ENCODE results near the gene GP1BA.

The GP1BA gene

DNA sequence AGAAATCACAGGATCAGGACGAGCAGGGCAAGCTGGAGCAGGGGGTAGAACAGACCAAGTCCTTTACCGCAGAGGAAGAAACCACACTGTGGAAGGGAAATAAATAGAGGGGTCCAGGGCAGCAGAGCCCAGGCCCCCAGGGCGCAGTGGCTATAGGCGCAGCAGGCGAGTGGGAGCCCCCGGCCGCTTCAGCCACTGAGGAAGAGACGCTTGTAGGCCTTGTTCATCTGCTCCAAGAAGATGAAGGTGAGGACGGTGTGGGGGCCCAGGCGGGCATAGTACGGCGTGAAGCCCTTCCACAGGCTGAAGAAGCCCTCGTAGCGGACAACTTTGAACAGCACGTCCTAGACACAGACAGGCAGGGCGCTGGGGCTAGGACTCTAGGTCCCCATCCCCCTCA lies 5.5 kb downstream of the GP1BA start:
- DNase-seq (ENCODE audit: low read depth in 4 of 4, low spot score in 1 of 4), result no peak

DNA sequence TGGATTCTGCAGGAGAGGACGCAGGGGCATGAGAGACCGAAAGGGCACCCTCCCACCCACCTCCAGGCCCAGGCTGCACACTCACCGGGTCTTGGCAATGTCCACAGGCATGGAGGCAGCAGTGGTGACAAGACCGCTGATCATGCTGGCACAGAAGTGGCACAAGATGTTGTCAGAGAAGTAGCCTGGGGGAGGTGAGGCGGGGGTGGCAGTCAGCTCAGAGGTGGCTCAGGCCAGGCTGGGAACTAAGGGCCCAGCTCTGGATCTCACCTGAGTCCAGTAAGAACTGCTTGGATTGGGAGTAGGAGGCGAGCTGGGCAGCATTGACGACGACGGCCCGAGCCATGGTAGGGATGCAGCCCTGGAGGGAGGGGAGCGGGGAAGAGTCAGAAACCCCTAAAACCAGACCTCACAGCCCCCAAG lies 6.0 kb downstream of the GP1BA start:
- DNase-seq (ENCODE audit: low read depth in 4 of 4, low spot score in 1 of 4), result no peak

DNA sequence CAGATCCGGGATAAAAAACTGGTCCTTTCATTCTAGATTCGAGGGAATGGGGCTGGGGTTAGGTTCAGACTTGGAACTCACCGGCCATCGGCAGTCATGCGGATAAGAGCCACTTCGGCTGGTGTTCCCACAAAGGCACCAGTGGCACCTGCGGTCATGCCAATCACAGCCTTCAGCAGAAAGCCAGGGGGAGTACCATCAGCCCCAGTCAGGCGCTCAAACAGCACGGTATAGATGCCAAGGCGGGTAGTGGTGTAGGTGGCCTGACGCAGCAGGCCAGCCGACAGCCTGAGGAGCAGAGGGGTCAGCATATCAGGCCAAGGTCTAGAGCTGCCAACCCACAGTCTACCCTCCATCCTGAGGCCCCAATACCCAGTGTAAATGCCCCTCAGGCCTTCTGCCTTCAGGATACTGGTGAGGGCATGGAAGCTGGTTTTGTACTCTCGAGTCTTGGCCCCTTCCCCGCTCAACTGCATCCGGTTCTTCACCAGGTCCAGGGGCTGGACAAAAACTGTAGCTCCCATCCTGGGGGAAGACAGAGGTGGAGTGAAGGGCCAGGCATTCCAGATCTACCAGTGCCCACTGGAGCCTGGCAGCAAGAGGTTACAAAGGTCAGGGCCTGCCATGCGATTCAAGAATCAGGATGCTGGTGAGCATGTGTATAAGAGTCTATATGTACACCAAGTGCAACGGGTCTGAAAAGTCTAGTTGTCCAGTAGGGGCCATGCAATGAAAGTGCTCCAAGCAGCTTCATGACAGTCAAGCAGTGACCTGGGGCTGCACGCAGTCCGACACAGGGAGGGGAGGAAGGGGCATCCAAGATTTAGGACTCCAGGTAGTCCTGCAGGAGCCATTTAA lies 6.8 kb downstream of the GP1BA start:
- no peak for DNase-seq (ENCODE audit: low read depth in 4 of 4, low spot score in 1 of 4)

DNA sequence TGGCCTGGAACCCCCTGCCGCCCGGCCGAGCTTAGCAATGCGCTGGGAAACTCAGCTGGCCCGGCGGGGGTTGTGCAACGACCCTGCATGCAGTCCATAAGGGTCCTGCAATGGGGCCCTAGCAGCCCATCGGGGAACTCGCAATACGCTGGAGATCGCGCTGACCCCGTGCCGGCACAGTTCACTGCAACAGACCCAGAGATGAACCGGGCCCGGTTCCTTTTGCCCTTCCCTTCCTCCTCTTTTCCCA lies 7.4 kb downstream of the GP1BA start:
- no peak for DNase-seq (ENCODE audit: low read depth in 4 of 4, low spot score in 1 of 4)

DNA sequence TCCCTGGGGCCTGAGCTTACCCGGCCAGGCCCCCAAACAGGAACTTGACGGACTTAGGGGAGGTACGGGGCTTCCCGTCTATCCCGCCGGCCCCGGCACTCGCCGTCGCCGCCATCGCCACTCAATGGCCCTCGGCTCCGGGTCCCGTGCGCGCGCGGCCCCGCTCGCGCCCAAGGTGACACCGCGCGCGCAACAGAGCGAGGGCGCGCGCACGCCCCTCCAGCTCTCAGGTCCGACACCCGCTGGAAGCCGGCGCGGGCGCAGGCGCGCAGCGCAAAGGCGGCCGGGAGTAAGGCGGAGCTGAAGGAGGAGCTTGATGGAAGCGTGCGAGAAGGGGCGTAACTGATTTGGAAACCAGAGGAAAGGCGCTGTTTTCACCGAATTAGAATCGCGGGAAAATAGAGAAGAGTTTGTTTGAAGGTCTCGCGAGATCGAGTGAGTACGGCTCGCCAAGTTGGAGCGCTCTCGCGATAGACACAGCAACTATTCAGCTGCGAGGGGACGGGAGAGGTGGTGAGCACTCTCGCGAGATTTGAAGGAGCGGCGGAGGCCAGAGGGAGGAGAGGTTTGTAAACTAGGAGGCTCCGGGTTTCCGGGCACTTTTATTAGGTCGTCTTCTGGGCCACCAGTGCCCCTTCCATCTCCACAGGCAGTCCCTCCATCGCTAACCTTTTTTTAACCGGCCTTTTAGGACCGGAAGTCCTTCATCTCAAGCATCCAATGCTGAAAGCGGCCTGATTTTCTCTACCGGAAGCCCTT lies 7.9 kb downstream of the GP1BA start, which contains the start of the genes RNF167 and SLC25A11:
Gene RNF167, plus strand, starts transcription at position 473 of the 759 bp plus-strand sequence. CDS start 642 bp downstream, outside the sequence.
Gene SLC25A11, minus strand, starts transcription at position 251 of the 759 bp plus-strand sequence. Its CDS starts 136 bp downstream, at position 115.
- DNase-seq (ENCODE audit: low read depth in 4 of 4, low spot score in 1 of 4), result peak; percentile 84 to 92 (median 88)

DNA sequence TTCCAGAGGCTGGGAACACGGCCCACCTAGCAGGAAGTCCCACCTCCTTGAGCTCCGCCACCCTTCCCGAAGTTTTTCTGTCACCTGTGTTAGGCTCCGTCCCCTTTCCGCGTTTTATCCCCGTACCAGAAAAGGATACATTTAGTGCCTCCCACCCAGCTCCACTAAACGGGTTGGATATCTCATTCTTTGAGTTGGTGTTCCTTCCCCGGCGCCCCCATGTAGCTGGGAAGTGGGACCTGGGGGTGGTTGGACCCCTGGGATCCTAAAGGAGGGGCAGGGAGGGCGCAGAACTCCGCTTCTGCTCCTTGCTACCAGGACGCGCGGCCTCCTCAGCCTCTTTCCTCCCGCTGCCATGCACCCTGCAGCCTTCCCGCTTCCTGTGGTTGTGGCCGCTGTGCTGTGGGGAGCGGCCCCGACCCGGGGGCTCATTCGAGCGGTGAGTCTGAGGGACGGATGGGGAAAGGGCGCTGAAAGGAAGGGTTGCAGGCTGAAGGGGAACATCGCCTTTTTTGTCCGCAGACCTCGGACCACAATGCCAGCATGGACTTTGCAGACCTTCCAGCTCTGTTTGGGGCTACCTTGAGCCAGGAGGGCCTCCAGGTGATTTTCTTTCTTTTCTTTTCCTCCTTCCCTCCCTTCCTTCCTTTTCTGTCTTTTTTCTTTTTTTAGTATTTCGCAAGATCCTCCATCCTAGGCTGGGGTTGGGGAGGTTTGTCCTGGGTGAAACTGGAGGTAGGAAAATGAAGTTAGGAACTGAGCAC lies 8.7 kb downstream of the GP1BA start:
- DNase-seq (ENCODE audit: low read depth in 4 of 4, low spot score in 1 of 4), result peak in 1 of 4 experiments; percentile 33

DNA sequence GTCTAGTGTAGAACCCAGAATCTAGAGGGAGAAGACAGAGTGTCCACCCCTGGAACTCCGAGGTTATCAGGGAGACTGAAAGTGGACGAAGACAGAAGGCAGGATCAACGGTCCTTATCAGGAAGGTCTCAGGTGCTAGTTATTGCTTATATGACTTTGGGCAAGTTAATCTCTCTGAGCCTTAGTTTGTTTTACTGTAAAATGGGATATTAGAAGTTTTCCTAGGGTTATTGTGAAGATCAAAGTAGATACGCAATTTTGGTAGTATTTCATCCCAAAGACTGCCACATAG lies 9.2 kb downstream of the GP1BA start:
- no peak for DNase-seq (ENCODE audit: low read depth in 4 of 4, low spot score in 1 of 4)

DNA sequence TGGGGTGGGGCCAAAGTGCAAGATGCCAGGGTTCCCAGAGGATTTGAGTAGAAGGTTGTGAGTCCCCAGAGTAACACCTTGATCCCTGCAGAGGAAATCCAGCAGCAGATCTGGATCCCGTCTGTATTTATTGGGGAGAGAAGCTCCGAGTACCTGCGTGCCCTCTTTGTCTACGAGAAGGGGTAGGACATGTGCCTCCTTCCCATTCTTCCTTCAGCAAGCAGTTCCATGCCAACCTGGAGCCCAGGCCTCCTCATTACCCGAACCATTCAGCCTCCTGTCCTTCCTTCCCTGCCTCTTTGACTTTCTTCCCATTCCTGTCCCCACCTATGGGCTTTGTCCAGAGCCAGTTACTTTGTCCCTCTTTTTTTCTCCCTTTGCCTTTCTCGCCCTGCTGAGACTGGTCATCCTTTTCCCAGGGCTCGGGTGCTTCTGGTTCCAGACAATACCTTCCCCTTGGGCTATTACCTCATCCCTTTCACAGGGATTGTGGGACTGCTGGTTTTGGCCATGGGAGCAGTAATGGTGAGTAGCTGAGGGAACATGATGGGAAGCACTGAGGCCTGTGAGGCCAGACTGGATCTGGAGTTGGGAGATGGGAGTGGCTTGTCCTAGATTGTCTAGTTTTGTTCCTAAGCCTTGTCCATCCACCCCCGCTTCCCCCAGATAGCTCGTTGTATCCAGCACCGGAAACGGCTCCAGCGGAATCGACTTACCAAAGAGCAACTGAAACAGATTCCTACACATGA lies 10.9 kb downstream of the GP1BA start:
- no peak for DNase-seq (ENCODE audit: low read depth in 4 of 4, low spot score in 1 of 4)

DNA sequence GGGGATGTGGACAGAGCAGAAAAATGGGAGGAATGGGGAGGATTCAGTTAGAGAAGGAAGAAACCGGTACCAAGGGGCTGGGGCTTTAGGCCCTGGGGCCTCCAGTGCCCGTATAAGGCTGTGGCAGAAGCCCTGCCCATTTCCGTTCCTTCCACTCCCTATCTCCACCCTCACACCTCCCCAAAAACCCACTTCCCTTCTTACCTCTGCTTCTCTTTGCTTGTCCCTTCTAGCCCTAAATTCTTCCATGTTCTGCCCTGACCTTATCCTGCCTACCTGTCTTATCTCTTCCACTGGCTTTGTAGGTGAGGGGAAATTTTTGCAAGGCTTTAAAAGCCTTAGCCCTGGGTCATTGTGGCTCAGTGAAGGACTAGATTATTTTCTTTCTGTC lies 12.1 kb downstream of the GP1BA start:
- DNase-seq (ENCODE audit: low read depth in 4 of 4, low spot score in 1 of 4), result peak in 1 of 4 experiments; percentile 42

DNA sequence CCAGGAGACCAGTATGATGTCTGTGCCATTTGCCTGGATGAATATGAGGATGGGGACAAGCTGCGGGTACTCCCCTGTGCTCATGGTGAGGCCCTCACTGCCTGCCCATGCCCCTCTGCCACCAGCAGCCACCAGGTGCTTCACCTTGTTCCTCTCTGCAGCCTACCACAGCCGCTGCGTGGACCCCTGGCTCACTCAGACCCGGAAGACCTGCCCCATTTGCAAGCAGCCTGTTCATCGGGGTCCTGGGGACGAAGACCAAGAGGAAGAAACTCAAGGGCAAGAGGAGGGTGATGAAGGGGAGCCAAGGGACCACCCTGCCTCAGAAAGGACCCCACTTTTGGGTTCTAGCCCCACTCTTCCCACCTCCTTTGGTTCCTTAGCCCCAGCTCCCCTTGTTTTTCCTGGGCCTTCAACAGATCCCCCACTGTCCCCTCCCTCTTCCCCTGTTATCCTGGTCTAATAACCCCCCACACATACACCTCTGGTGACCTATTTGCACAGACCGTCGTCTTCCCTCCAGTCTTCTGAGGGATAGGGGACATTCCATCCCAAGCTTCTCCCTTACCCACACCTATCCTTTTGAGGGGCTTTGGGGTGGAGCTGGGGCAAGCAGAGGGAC lies 12.6 kb downstream of the GP1BA start:
- peak in 1 of 4 experiments; percentile 32 for DNase-seq (ENCODE audit: low read depth in 4 of 4, low spot score in 1 of 4)

DNA sequence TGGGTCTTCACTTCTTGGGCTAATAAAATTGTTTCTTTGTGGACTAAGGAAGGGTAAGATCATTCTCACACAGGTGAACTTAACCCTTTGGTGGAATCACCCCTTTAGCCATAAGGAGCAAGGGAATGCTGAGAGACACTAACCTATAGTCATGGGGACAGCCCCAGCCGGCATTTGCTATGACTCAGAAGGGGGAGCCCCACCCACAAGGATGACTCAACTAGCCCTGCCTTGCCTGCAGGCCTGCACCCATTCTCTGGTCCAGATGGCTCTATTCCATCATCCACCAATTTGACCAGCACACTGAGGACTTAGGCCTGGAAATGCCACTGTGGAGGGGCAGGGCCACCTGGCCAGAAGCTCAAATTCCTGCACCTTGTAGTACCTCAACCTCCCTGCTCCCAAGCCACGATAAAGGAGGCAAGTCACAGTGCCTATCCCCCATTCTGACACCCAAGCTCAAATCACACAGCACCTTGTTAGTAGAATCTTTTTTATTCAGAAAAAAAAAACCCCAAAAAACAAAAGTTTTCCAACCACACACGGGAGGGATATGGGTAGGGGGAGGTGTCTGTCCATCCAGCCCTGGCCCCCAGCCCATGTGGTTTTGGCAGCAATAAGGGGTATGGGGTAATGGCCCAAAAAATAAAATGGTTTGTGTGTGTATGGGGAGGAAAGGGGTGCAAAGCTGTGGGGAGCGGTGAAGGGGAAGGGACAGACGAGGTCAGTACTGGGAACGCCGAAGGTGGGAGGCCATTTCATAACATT lies 13.3 kb downstream of the GP1BA start:
- DNase-seq (ENCODE audit: low read depth in 4 of 4, low spot score in 1 of 4), result peak in 3 of 4 experiments; percentile 68 to 83 (median 79)

DNA sequence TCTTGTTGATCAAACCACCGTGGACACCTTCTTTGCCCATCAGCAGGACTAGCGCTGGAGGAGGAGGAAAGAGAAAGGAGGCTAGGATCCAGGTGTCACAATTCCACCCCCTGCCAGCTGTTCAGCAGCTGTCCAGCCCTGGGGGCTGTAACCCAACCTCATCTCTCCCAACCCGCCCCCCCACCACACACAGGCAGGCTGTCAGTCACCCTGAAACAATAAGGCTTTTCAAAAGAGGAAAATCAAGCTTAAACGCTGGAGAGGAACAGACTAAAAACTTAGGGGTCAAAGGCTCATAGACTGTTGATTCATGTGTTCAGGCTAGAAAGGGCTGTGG lies 13.8 kb downstream of the GP1BA start:
- DNase-seq (ENCODE audit: low read depth in 4 of 4, low spot score in 1 of 4), result no peak

DNA sequence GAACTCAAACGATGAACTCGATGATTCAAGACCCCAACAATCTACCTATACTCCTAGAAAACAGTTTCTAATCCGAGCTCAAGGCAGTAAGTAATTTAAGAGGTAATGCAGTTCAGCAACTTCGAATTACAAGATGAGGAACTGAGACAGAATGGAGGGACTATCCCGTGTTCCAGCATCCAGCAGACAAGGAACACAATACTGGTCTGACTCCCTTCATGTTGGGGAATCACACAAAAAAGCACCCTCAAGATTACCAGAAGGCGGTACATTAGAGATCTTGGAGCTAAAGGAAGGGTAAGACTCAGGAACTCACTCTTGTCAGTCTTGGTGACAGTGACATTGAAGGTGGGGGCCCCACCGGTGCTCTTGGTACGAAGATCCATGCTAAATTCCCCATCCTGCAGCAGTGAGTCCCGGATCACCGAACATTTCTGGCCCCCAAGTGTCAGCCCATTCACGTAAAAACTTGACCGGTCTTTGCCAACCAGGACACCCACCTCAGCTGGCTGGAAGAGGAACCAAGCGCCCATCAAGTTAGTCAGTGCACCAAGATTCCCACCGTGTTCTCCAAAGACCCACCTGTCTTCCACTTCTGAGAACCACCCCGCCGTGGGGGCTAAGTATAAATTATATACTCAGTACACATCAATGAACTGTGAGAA lies 14.4 kb downstream of the GP1BA start:
- DNase-seq (ENCODE audit: low read depth in 4 of 4, low spot score in 1 of 4), result no peak

DNA sequence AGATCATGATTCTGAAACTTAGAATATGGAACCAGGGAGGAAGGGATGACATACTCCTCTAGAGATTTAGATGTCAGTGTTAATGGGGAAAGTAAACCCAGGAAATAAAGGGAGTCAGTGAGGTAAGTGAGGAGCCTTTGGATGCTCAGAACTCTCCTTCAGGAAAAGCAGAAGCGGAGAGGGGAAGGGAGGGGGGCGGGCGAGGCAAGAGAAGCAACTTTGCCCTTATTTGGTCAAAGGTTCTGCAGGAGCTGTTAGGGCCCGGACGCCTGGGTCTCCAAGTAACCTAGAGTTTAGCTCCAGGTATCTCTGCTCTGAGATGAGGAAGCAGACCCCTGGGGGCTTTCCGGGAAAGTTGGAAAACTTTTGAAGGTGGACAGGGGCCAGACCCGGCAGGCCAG lies 14.9 kb downstream of the GP1BA start:
- peak in 1 of 4 experiments; percentile 28 for DNase-seq (ENCODE audit: low read depth in 4 of 4, low spot score in 1 of 4)

DNA sequence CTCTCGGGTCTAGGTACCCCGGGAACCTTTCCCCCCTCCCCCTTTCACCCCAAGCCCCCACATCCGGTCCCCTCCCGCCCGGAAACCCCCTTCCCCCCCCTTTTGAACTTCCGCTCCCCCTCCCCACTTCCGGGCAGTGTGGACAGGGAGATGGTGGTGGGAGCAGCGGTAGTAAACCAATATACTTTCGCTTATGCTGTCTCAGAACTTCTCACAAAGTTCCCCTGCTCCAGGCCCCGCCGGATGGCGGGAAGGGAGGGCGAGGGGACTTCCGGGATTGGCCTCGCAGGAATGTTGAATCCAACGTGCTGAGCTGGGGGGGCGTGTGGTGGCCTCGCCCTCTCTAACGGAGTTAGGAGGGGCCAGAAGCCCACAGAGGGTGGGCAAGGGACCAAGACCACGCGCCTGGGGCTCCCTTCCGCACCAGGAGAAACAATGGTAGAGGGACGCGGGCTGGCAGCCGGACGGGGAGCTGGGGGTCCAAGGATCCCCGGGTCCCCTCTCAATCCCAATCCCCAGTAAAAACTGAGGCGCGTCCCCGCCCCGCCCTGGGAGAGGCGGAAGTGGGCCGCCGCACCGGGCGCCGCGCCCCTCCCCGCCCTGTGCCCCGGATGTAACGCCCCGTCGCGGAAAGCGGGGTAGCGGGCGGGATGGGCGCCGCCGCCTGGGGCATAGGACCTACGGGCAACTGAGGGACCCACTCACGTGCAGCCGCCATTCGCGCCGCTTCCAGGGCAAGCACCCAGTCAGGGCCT lies 15.5 kb downstream of the GP1BA start:
- peak in 3 of 4 experiments; percentile 46 to 63 (median 51) for DNase-seq (ENCODE audit: low read depth in 4 of 4, low spot score in 1 of 4)

DNA sequence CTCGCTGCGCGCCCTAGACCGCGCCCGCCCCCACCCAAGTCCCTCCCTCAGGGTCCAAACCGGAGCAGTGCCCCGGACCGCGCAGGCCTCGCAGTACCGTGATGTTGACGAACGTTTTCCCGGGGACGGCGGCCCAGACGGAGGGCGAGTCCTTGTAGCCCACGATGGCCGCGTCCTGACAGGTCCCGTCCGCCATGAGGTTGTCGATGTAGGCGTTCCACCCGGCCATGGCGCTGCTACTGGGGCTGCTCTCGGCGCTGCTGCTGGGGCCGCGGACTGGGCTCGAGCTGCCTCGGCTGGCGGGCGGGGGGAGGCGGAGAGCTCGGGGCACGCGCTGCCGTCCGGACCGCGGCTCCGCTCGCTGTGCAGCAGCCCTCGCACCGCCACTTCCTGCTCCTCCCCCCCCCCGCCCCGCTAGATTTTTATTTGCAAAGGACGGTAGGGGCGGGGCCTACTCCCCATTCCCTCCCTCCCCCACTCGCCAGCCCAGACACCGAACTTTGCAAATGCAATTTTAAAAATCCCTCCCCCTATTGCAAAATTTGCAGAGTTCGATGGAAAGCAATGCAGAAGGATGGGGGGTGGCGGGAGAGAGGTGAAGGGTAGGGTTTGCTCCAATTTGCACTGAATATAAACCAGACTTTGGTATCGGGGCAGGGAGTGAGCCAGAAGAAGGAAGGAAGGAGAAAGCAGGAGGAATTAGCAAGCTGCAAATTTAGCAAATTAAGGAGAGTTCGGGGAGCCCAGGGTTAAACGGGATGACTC lies 16.3 kb downstream of the GP1BA start, which contains the start of gene PFN1:
Gene PFN1, minus strand, starts transcription at position 365 of the 765 bp plus-strand sequence. Its CDS starts 136 bp downstream, at position 229.
- peak in 3 of 4 experiments; percentile 80 to 90 (median 85) for DNase-seq (ENCODE audit: low read depth in 4 of 4, low spot score in 1 of 4)

DNA sequence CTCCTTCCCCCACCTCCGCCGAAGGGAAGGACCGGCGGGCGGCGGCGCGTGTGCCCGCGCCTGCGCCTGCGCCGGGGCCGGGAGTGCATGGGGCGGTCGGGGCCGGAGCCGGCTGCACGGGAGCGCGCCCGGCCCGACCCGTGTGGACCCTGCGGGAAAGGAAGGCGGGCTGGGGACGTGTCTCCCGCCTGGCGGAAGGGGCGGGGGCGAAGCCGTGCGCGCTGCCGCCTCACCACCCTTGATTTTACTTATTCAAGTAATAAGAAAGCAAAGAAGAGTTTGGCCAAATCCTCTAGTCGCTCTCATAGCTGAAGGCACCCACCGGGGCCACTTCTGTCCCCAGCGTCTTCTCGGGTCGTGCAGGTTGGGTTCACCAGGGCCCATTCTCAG lies 16.8 kb downstream of the GP1BA start:
- DNase-seq (ENCODE audit: low read depth in 4 of 4, low spot score in 1 of 4), result peak in 3 of 4 experiments; percentile 46 to 73 (median 71)
